ENCODE data around the gene LIPM. TPM values are rescaled to one million over a fixed set of nuclear protein-coding genes. Genes with fewer than 3 reads are reported as not detected.

LIPM gene
- total and polyA plus RNA-seq, 2 of the 13 experiments (the other 11 are each of a cell fraction or from before 2014, with no cell fraction given): not detected

DNA sequence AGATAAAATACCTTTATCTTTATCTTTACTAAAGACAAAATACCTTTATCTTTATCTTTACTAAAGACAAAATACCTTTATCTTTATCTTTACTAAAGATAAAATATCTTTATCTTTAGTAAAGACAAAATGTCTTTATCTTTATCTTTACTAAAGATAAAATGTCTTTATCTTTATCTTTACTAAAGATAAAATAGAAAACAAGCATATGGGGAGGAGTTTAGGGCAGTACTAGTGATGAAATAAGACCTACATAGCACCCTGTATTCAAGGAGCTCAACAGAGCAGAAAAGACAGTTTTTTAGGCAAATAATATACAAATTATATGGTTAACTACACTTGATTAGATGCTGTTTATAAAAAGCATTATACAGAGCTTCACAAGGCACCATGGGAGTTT lies 29.8 kb downstream of the LIPM start:
- no TSS peak for BruUV-seq (replicated peaks)
- ChIA-PET CTCF (ENCODE audit: low intra/inter-chr PET ratio, low total read pairs) (no interaction called here), POLR2A (no interaction called here)
- no peaks in the 10 kb centered on the region for H3K9me3 ChIP-seq (ENCODE audit: low read length)
- in situ Hi-C loops (cut with HindIII; ENCODE audit: extremely low pct_ligation_motif_present, low pct_unique_long_range_greater_than_20kb): loop anchor here (25.0 kb wide), 1 partner anchor 380 kb away; the partner anchor contains the start of gene CH25H
- no peaks in the 10 kb centered on the region for H4K20me1 ChIP-seq (ENCODE audit: insufficient read depth, low read length)
- H3K4me2 ChIP-seq (ENCODE audit: low read depth, low read length): no peak overlapping the region
- no peak overlapping the region for H3K27ac ChIP-seq (ENCODE audit: extremely low read length, insufficient read depth, low read length)
- no peaks in the 10 kb centered on the region for H3K36me3 ChIP-seq (replicated peaks in 1 of 2; ENCODE audit: control insufficient read depth in 1 of 2, insufficient read depth in 2 of 2, low read length in 2 of 2)
- ATAC-seq (no peak), FAIRE-seq (no peak), DNase-seq (ENCODE audit: low spot score) (no peak)
- no peaks in the 10 kb centered on the region for H3K79me2 ChIP-seq (ENCODE audit: insufficient read depth, low read length)
- TF ChIP-seq IRF2 (CRISPR knock-in tag; IDR thresholded peaks at IDR 0.05) (no peak), FOXK1 (CRISPR knock-in tag; IDR thresholded peaks at IDR 0.05; ENCODE audit: borderline replicate concordance, low read depth) (no peak), PHF5A (CRISPR knock-in tag; IDR thresholded peaks at IDR 0.05; ENCODE audit: low read depth, unreplicated experiment) (no peak), ZFP90 (CRISPR knock-in tag; IDR thresholded peaks at IDR 0.05; ENCODE audit: borderline replicate concordance) (no peak), U2AF2 (IDR thresholded peaks at IDR 0.05; ENCODE audit: low read depth, low read length) (no peak), PATZ1 (CRISPR knock-in tag; IDR thresholded peaks at IDR 0.05) (no peak), NR2F1 (CRISPR knock-in tag; IDR thresholded peaks at IDR 0.05) (no peak), ONECUT2 (CRISPR knock-in tag; IDR thresholded peaks at IDR 0.05) (no peak)
- TF ChIP-seq, protein P1, sequence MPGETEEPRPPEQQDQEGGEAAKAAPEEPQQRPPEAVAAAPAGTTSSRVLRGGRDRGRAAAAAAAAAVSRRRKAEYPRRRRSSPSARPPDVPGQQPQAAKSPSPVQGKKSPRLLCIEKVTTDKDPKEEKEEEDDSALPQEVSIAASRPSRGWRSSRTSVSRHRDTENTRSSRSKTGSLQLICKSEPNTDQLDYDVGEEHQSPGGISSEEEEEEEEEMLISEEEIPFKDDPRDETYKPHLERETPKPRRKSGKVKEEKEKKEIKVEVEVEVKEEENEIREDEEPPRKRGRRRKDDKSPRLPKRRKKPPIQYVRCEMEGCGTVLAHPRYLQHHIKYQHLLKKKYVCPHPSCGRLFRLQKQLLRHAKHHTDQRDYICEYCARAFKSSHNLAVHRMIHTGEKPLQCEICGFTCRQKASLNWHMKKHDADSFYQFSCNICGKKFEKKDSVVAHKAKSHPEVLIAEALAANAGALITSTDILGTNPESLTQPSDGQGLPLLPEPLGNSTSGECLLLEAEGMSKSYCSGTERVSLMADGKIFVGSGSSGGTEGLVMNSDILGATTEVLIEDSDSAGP (CRISPR knock-in tag; IDR thresholded peaks at IDR 0.05; ENCODE audit: borderline replicate concordance): no peak
- TF ChIP-seq, protein P2, sequence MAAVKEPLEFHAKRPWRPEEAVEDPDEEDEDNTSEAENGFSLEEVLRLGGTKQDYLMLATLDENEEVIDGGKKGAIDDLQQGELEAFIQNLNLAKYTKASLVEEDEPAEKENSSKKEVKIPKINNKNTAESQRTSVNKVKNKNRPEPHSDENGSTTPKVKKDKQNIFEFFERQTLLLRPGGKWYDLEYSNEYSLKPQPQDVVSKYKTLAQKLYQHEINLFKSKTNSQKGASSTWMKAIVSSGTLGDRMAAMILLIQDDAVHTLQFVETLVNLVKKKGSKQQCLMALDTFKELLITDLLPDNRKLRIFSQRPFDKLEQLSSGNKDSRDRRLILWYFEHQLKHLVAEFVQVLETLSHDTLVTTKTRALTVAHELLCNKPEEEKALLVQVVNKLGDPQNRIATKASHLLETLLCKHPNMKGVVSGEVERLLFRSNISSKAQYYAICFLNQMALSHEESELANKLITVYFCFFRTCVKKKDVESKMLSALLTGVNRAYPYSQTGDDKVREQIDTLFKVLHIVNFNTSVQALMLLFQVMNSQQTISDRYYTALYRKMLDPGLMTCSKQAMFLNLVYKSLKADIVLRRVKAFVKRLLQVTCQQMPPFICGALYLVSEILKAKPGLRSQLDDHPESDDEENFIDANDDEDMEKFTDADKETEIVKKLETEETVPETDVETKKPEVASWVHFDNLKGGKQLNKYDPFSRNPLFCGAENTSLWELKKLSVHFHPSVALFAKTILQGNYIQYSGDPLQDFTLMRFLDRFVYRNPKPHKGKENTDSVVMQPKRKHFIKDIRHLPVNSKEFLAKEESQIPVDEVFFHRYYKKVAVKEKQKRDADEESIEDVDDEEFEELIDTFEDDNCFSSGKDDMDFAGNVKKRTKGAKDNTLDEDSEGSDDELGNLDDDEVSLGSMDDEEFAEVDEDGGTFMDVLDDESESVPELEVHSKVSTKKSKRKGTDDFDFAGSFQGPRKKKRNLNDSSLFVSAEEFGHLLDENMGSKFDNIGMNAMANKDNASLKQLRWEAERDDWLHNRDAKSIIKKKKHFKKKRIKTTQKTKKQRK (IDR thresholded peaks at IDR 0.05; ENCODE audit: low read length): no peak
- no peaks in the 10 kb centered on the region for H3K4me1 ChIP-seq (ENCODE audit: insufficient read depth, low read length)
- no peak overlapping the region for H3K9ac ChIP-seq (ENCODE audit: insufficient read depth, low read depth, low read length)
- no peak overlapping the region for H3K4me3 ChIP-seq (replicated peaks in 1 of 3; ENCODE audit: insufficient read depth in 1 of 3, low read depth in 2 of 3, low read length in 3 of 3)
- no peaks in the 10 kb centered on the region for H3K27me3 ChIP-seq (ENCODE audit: control insufficient read depth in 1 of 2, insufficient read depth in 2 of 2, low read length in 2 of 2)
- intact Hi-C loops (cut with micrococcal nuclease; ENCODE audit: unreplicated experiment): no loop called here
- no peak overlapping the region for H2AFZ ChIP-seq (ENCODE audit: low read length)
